Measurements from ENCODE around the gene CCNI.

The CCNI gene

DNA sequence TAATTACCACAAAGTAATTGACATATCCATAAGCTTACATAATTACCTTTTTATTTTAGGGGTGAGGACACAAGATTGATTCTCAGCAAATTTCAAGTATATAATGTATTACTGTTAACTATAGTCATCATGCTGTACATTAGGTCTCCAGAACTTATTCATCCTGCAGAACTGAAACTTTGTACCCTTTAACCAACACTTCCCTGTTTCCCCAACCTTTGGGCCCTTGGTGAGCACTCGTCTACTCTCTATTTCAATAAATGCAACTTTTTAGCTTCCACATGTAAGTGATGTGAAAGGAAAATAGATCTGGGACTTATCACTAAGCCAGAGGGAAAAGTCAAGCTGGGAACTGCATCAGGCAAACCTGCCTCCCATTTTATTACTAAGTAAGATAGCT, 47.6 kb upstream of the CCNI start:
- TF ChIP-seq RARB (CRISPR knock-in tag; IDR thresholded peaks at IDR 0.05) (no peak), ARNTL (CRISPR knock-in tag; IDR thresholded peaks at IDR 0.05; ENCODE audit: borderline replicate concordance, low read depth) (no peak), OSR1 (CRISPR knock-in tag; IDR thresholded peaks at IDR 0.05) (no peak), GLIS3 (CRISPR knock-in tag; IDR thresholded peaks at IDR 0.05) (no peak), ZNF8 (CRISPR knock-in tag; IDR thresholded peaks at IDR 0.05) (no peak), ISL1 (CRISPR knock-in tag; IDR thresholded peaks at IDR 0.05) (no peak), ZFP3 (CRISPR knock-in tag; IDR thresholded peaks at IDR 0.05) (no peak)
- TF ChIP-seq, protein P1, sequence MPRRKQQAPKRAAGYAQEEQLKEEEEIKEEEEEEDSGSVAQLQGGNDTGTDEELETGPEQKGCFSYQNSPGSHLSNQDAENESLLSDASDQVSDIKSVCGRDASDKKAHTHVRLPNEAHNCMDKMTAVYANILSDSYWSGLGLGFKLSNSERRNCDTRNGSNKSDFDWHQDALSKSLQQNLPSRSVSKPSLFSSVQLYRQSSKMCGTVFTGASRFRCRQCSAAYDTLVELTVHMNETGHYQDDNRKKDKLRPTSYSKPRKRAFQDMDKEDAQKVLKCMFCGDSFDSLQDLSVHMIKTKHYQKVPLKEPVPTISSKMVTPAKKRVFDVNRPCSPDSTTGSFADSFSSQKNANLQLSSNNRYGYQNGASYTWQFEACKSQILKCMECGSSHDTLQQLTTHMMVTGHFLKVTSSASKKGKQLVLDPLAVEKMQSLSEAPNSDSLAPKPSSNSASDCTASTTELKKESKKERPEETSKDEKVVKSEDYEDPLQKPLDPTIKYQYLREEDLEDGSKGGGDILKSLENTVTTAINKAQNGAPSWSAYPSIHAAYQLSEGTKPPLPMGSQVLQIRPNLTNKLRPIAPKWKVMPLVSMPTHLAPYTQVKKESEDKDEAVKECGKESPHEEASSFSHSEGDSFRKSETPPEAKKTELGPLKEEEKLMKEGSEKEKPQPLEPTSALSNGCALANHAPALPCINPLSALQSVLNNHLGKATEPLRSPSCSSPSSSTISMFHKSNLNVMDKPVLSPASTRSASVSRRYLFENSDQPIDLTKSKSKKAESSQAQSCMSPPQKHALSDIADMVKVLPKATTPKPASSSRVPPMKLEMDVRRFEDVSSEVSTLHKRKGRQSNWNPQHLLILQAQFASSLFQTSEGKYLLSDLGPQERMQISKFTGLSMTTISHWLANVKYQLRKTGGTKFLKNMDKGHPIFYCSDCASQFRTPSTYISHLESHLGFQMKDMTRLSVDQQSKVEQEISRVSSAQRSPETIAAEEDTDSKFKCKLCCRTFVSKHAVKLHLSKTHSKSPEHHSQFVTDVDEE (CRISPR knock-in tag; IDR thresholded peaks at IDR 0.05): no peak
- TF ChIP-seq, protein P2, sequence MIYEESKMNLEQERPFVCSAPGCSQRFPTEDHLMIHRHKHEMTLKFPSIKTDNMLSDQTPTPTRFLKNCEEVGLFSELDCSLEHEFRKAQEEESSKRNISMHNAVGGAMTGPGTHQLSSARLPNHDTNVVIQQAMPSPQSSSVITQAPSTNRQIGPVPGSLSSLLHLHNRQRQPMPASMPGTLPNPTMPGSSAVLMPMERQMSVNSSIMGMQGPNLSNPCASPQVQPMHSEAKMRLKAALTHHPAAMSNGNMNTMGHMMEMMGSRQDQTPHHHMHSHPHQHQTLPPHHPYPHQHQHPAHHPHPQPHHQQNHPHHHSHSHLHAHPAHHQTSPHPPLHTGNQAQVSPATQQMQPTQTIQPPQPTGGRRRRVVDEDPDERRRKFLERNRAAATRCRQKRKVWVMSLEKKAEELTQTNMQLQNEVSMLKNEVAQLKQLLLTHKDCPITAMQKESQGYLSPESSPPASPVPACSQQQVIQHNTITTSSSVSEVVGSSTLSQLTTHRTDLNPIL (CRISPR knock-in tag; IDR thresholded peaks at IDR 0.05; ENCODE audit: low read depth): no peak
- no peak for ATAC-seq

DNA sequence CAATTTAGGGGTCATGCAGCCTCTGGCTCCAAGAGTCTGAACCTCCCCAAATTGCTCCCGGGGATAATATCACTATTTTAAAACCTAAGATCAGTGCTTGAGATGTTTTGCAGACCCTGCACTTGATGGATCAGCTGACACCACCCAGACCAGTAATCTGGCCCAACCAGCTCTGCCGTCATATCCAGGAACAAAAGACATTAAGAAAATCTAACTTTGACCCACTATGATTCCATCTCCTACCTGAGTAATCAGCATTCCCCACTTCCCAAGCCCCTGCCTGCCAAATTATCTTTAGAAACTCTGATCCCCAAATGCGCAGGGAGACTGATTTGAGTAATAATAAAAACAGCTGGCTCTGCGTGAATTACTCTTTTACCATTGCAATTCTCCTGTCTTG, 46.9 kb upstream of the CCNI start:
- TF ChIP-seq TOX (CRISPR knock-in tag; IDR thresholded peaks at IDR 0.05; ENCODE audit: borderline replicate concordance): no peak
- TF ChIP-seq ZNF565 (CRISPR knock-in tag; conservative IDR thresholded peaks at IDR 0.05; ENCODE audit: low read depth): no peak
- no peak for TF ChIP-seq ZC3H10 (CRISPR knock-in tag; IDR thresholded peaks at IDR 0.05)
- TF ChIP-seq, protein P2 (CRISPR knock-in tag; IDR thresholded peaks at IDR 0.05; ENCODE audit: low read depth): no peak
- no peak for TF ChIP-seq ISL1 (CRISPR knock-in tag; IDR thresholded peaks at IDR 0.05)
- TF ChIP-seq, protein P3, sequence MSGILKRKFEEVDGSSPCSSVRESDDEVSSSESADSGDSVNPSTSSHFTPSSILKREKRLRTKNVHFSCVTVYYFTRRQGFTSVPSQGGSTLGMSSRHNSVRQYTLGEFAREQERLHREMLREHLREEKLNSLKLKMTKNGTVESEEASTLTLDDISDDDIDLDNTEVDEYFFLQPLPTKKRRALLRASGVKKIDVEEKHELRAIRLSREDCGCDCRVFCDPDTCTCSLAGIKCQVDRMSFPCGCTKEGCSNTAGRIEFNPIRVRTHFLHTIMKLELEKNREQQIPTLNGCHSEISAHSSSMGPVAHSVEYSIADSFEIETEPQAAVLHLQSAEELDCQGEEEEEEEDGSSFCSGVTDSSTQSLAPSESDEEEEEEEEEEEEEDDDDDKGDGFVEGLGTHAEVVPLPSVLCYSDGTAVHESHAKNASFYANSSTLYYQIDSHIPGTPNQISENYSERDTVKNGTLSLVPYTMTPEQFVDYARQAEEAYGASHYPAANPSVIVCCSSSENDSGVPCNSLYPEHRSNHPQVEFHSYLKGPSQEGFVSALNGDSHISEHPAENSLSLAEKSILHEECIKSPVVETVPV (CRISPR knock-in tag; IDR thresholded peaks at IDR 0.05): no peak
- TF ChIP-seq, protein P4, sequence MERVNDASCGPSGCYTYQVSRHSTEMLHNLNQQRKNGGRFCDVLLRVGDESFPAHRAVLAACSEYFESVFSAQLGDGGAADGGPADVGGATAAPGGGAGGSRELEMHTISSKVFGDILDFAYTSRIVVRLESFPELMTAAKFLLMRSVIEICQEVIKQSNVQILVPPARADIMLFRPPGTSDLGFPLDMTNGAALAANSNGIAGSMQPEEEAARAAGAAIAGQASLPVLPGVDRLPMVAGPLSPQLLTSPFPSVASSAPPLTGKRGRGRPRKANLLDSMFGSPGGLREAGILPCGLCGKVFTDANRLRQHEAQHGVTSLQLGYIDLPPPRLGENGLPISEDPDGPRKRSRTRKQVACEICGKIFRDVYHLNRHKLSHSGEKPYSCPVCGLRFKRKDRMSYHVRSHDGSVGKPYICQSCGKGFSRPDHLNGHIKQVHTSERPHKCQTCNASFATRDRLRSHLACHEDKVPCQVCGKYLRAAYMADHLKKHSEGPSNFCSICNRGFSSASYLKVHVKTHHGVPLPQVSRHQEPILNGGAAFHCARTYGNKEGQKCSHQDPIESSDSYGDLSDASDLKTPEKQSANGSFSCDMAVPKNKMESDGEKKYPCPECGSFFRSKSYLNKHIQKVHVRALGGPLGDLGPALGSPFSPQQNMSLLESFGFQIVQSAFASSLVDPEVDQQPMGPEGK (CRISPR knock-in tag; IDR thresholded peaks at IDR 0.05; ENCODE audit: borderline replicate concordance): no peak
- no peak for TF ChIP-seq ZFP3 (CRISPR knock-in tag; IDR thresholded peaks at IDR 0.05)
- no peak for TF ChIP-seq GLIS3 (CRISPR knock-in tag; IDR thresholded peaks at IDR 0.05)
- no peak for TF ChIP-seq RARB (CRISPR knock-in tag; IDR thresholded peaks at IDR 0.05)
- no peak for TF ChIP-seq ZNF70 (CRISPR knock-in tag; IDR thresholded peaks at IDR 0.05)
- TF ChIP-seq ARNTL (CRISPR knock-in tag; IDR thresholded peaks at IDR 0.05; ENCODE audit: borderline replicate concordance, low read depth): no peak
- TF ChIP-seq, protein P5, sequence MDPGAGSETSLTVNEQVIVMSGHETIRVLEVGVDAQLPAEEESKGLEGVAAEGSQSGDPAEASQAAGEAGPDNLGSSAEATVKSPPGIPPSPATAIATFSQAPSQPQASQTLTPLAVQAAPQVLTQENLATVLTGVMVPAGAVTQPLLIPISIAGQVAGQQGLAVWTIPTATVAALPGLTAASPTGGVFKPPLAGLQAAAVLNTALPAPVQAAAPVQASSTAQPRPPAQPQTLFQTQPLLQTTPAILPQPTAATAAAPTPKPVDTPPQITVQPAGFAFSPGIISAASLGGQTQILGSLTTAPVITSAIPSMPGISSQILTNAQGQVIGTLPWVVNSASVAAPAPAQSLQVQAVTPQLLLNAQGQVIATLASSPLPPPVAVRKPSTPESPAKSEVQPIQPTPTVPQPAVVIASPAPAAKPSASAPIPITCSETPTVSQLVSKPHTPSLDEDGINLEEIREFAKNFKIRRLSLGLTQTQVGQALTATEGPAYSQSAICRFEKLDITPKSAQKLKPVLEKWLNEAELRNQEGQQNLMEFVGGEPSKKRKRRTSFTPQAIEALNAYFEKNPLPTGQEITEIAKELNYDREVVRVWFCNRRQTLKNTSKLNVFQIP (CRISPR knock-in tag; IDR thresholded peaks at IDR 0.05; ENCODE audit: borderline replicate concordance, low read depth): no peak
- no peak for TF ChIP-seq BACH2 (CRISPR knock-in tag; IDR thresholded peaks at IDR 0.05; ENCODE audit: borderline replicate concordance)
- TF ChIP-seq ZNF8 (CRISPR knock-in tag; IDR thresholded peaks at IDR 0.05): no peak
- no peak for ATAC-seq

DNA sequence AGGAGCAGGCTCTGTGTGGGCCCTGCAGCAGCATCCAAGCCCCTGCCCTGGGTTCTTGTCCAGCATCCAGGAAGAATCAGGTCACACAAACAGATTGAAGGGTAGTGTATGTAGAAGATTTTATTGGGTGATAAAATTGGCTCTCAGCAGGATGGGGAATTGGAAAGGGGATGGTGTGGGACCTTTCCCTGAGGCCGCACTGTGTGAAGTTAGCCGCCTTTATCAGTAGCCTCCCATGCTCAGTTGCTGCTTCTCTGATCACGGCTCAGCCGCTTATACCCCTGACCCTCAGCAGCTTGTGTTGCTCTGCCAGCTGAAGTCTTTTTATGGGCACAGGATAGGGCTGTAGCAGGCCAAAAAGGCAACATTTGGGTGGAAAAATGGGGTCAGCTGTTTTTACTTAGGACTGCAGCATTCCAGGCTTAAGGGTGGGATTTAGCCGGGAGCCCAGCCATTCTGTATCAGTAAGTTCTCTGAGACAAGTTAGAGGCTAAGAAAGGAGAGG, 46.0 kb upstream of the CCNI start:
- no peak for TF ChIP-seq ZNF8 (CRISPR knock-in tag; IDR thresholded peaks at IDR 0.05)
- TF ChIP-seq TOX (CRISPR knock-in tag; IDR thresholded peaks at IDR 0.05; ENCODE audit: borderline replicate concordance): no peak
- TF ChIP-seq ZFP3 (CRISPR knock-in tag; IDR thresholded peaks at IDR 0.05): no peak
- TF ChIP-seq, protein P4 (CRISPR knock-in tag; IDR thresholded peaks at IDR 0.05; ENCODE audit: borderline replicate concordance): no peak
- TF ChIP-seq, protein P5 (CRISPR knock-in tag; IDR thresholded peaks at IDR 0.05; ENCODE audit: borderline replicate concordance, low read depth): no peak
- TF ChIP-seq, protein P2 (CRISPR knock-in tag; IDR thresholded peaks at IDR 0.05; ENCODE audit: low read depth): no peak
- TF ChIP-seq, protein P3 (CRISPR knock-in tag; IDR thresholded peaks at IDR 0.05): no peak
- TF ChIP-seq RARB (CRISPR knock-in tag; IDR thresholded peaks at IDR 0.05): no peak
- ATAC-seq: no peak

All from SK-N-SH treated with all-trans-retinoic acid at 6 μM for 48 hours (cell line).